ENCODE results near the gene PDZRN3.

PDZRN3 gene

GRCh38 chr3:73624821-73625665 lies at the start of gene PDZRN3:
PDZRN3 (minus strand) TSS chr3:73624941.
- DNase-seq = peak; percentile 90

GRCh38 chr3:73674280-73674679 lies 49.5 kb upstream of the PDZRN3 start:
- DNase-seq = peak; percentile 51

- DNase-seq = no peak
These were observed 44.5 kb upstream of the PDZRN3 start for GRCh38 chr3:73669260-73669659.

GRCh38 chr3:73668391-73668790 lies 43.6 kb upstream of the PDZRN3 start:
- DNase-seq = peak; percentile 30

GRCh38 chr3:73667889-73668288 lies 43.1 kb upstream of the PDZRN3 start:
- no peak for DNase-seq

- DNase-seq = no peak
These were observed 40.5 kb upstream of the PDZRN3 start for GRCh38 chr3:73665286-73665685.

- no peak for DNase-seq
These were observed 39.6 kb upstream of the PDZRN3 start for GRCh38 chr3:73664389-73664788.

GRCh38 chr3:73663495-73663894 lies 38.8 kb upstream of the PDZRN3 start:
- DNase-seq = no peak

- DNase-seq = peak; percentile 88
These were observed 36.5 kb upstream of the PDZRN3 start for GRCh38 chr3:73661265-73661664.

GRCh38 chr3:73658227-73658626 lies 33.5 kb upstream of the PDZRN3 start:
- peak; percentile 43 for DNase-seq

GRCh38 chr3:73657186-73657585 lies 32.4 kb upstream of the PDZRN3 start:
- DNase-seq = peak; percentile 45

- peak; percentile 84 for DNase-seq
These were observed 31.6 kb upstream of the PDZRN3 start for GRCh38 chr3:73656241-73656890.

GRCh38 chr3:73655197-73655596 lies 30.5 kb upstream of the PDZRN3 start:
- DNase-seq = no peak

GRCh38 chr3:73653877-73654276 lies 29.1 kb upstream of the PDZRN3 start:
- DNase-seq = peak; percentile 78

GRCh38 chr3:73653351-73653750 lies 28.6 kb upstream of the PDZRN3 start:
- no peak for DNase-seq

- DNase-seq = no peak
These were observed 28.2 kb upstream of the PDZRN3 start for GRCh38 chr3:73652896-73653295.

- peak; percentile 62 for DNase-seq
These were observed 12.3 kb upstream of the PDZRN3 start for GRCh38 chr3:73637042-73637441.

- DNase-seq = no peak
These were observed 10.5 kb upstream of the PDZRN3 start for GRCh38 chr3:73635254-73635653.

- peak; percentile 55 for DNase-seq
These were observed 9.2 kb upstream of the PDZRN3 start for GRCh38 chr3:73633916-73634344.

- DNase-seq = no peak
These were observed 8.7 kb upstream of the PDZRN3 start for GRCh38 chr3:73633453-73633852.

- DNase-seq = peak; percentile 74
These were observed 1.4 kb upstream of the PDZRN3 start for GRCh38 chr3:73626106-73626505.

GRCh38 chr3:73624017-73624820 lies 522 bp downstream of the PDZRN3 start:
- peak; percentile 85 for DNase-seq

- DNase-seq = no peak
These were observed 1.4 kb downstream of the PDZRN3 start for GRCh38 chr3:73623346-73623745.

Data from fibroblast of skin of right biceps (primary cell).